Measurements from ENCODE around the gene TMCC2. TPM values are rescaled to one million over a fixed set of nuclear protein-coding genes. Genes with fewer than 3 reads are reported as not detected.

TMCC2 gene
- total and polyA plus RNA-seq, 2 of the 8 experiments (the other 6 are each of a cell fraction or from before 2014, with no cell fraction given) = 6.7 to 6.8 TPM

- POLR2A ChIA-PET (ENCODE audit: partially characterized antibody) = interaction anchor here (1.1 to 7.4 kb wide), 5 partner anchors 32 to 66 kb away, joined by 3 to 85 read pairs (median 5); partner anchors contain the start of gene NUAK2
Measured at GRCh38 chr1:205271277-205271676, 43.5 kb downstream of the TMCC2 start.

More at GRCh38 chr1:205271277-205271676, 43.5 kb downstream of the TMCC2 start:
- Histone ChIP-seq H3K4me3 (ENCODE audit: extremely low read depth in 1 of 4, insufficient read depth in 2 of 4, low read depth in 3 of 4, low read length in 4 of 4) (no peak overlapping the region), H3K23ac (ENCODE audit: insufficient read length) (no peak overlapping the region), H3K56ac (replicated peaks; ENCODE audit: insufficient read length, low read depth, low read length) (no peak overlapping the region), H2AK5ac (ENCODE audit: low read depth, low read length) (no peak overlapping the region), H2BK15ac (ENCODE audit: low read length) (peak overlapping the region; percentile 31; the same call in 1 of the 2 replicates), H3K4ac (replicated peaks; ENCODE audit: insufficient read length, low read depth, low read length) (no peak overlapping the region), H4K91ac (replicated peaks; ENCODE audit: insufficient read length, low read length) (no peak overlapping the region), H4K8ac (ENCODE audit: extremely low read depth, insufficient read depth, low read length) (no peak overlapping the region), H2BK12ac (ENCODE audit: low read depth, low read length) (no peak overlapping the region), H3K27me3 (replicated peaks in 1 of 4; ENCODE audit: control insufficient read depth in 3 of 4, extremely low read depth in 1 of 4, insufficient read depth in 3 of 4, low read length in 3 of 4) (no peaks in the 10 kb centered on the region), H3K79me2 (ENCODE audit: control insufficient read depth in 1 of 2, insufficient read depth in 2 of 2, low read length in 2 of 2) (no peaks in the 10 kb centered on the region), H3K4me2 (ENCODE audit: insufficient read depth in 1 of 2, low read depth in 2 of 2, low read length in 2 of 2) (no peak overlapping the region), H3K36me3 (ENCODE audit: control insufficient read depth in 2 of 4, insufficient read depth in 4 of 4, low read length in 3 of 4) (peaks cover 0 to 7% (median 0%) of the 10 kb centered on the region in 4 experiments; a peak in 1 of 8 replicates), H3K23me2 (ENCODE audit: low read depth, low read length) (no peaks in the 10 kb centered on the region), H3K18ac (ENCODE audit: extremely low read depth, low read length) (no peak overlapping the region), H3K9me3 (ENCODE audit: insufficient read depth in 2 of 2, low read depth in 1 of 2, low read length in 1 of 2) (no peaks in the 10 kb centered on the region), H3K9ac (replicated peaks in 1 of 4; ENCODE audit: extremely low read depth in 1 of 4, low read depth in 3 of 4, low read length in 3 of 4) (no peak overlapping the region), H3K79me1 (ENCODE audit: low read depth, low read length) (no peaks in the 10 kb centered on the region), H2BK20ac (ENCODE audit: low read length) (no peak overlapping the region), H3K27ac (ENCODE audit: low read depth, low read length) (no peak overlapping the region), H3K14ac (ENCODE audit: insufficient read length) (no peak overlapping the region), H3K4me1 (replicated peaks in 1 of 4; ENCODE audit: control insufficient read depth in 3 of 4, insufficient read depth in 4 of 4, low read length in 3 of 4) (peaks cover 5 to 25% (median 15%) of the 10 kb centered on the region in 4 experiments; a peak in 6 of 7 replicates), H4K20me1 (replicated peaks in 1 of 2; ENCODE audit: control insufficient read depth in 1 of 2, insufficient read depth in 2 of 2, low read length in 2 of 2) (peaks cover 0 to 2% of the 10 kb centered on the region in 2 experiments), H2BK5ac (ENCODE audit: low read depth, low read length) (no peak overlapping the region), H2BK120ac (replicated peaks; ENCODE audit: low read depth, low read length) (no peak overlapping the region), H4K5ac (ENCODE audit: insufficient read length, low read depth, low read length) (no peak overlapping the region), H2AFZ (ENCODE audit: low read length) (no peak overlapping the region)
- no peak for TF ChIP-seq POLR2A (IDR thresholded peaks at IDR 0.05; ENCODE audit: control extremely low read depth in 1 of 2, low read depth in 2 of 2, low read length in 2 of 2)
- TF ChIP-seq RAD21 (IDR thresholded peaks at IDR 0.05 in 1 of 2, conservative IDR thresholded peaks at IDR 0.05 in 1 of 2; ENCODE audit: low read depth in 2 of 2, low read length in 2 of 2) = no peak; a peak in 1 of 4 replicates
- no peak for TF ChIP-seq EZH2 (IDR thresholded peaks at IDR 0.05; ENCODE audit: low read depth, low read length, severe bottlenecking)
- no peak for TF ChIP-seq SIX5 (IDR thresholded peaks at IDR 0.05; ENCODE audit: low read depth, low read length)
- TF ChIP-seq, protein P1, sequence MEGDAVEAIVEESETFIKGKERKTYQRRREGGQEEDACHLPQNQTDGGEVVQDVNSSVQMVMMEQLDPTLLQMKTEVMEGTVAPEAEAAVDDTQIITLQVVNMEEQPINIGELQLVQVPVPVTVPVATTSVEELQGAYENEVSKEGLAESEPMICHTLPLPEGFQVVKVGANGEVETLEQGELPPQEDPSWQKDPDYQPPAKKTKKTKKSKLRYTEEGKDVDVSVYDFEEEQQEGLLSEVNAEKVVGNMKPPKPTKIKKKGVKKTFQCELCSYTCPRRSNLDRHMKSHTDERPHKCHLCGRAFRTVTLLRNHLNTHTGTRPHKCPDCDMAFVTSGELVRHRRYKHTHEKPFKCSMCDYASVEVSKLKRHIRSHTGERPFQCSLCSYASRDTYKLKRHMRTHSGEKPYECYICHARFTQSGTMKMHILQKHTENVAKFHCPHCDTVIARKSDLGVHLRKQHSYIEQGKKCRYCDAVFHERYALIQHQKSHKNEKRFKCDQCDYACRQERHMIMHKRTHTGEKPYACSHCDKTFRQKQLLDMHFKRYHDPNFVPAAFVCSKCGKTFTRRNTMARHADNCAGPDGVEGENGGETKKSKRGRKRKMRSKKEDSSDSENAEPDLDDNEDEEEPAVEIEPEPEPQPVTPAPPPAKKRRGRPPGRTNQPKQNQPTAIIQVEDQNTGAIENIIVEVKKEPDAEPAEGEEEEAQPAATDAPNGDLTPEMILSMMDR (IDR thresholded peaks at IDR 0.05; ENCODE audit: control extremely low read depth in 1 of 3, insufficient read depth in 1 of 3, low read depth in 1 of 3, low read length in 3 of 3) = peak in 2 of 3 experiments; percentile 32 to 46; a peak in 2 of 4 replicates
- no peak for TF ChIP-seq BCL11A (IDR thresholded peaks at IDR 0.05; ENCODE audit: low read depth in 2 of 2, low read length in 2 of 2)
- DNase-seq (ENCODE audit: low read depth in 1 of 2, low spot score in 2 of 2) (no peak), FAIRE-seq (no peak)
- WGBS, 2 experiments (ENCODE audit: extremely low coverage in 1 of 2, insufficient coverage in 1 of 2, insufficient read length in 1 of 2, insufficient replicate concordance in 2 of 2, low coverage in 1 of 2, low lambda C conversion rate in 2 of 2, missing lambda C conversion rate in 1 of 2) = 92% methylated on average over 8 of the region's 8 CpGs; no CpG with 5 or more reads in 1 of the 2 experiments
- CTCF ChIA-PET (ENCODE audit: partially characterized antibody) = interaction anchor here (0.8 to 42.6 kb wide), 23 partner anchors 7 to 278 kb away, joined by 3 to 2424 read pairs (median 5); partner anchors contain the start of genes KLHDC8A, NUAK2 and TMCC2

Measured in H1 (cell line).